HCT116 (cell line): ENCODE results near the gene DCAF8L1. TPM values are rescaled to one million over a fixed set of nuclear protein-coding genes. Genes with fewer than 3 reads are reported as not detected.

ENCODE experiments used
- ATAC-seq: fragments of 200-7000 bp; cut with Tn5 transposase; 2 replicates; pipeline ENCODE4 v1.9.1; 2020; ENCODE audit warnings: mild to moderate bottlenecking, moderate library complexity
- BruUV-seq: library from RNA; stranded (reverse); fragments of 400-500 nt; replicated peaks from 2 replicates; lab custom pipeline; 2021; lab: Mats Ljungman, UMichigan
- CTCF ChIA-PET: fragments of 300-600 bp; sonication (Branson Sonifier 250); formaldehyde crosslinking; loops from one replicate; lab custom pipeline; 2021; ENCODE audit warnings: antibody characterized with exemption; lab: Charles Lee
- POLR2A ChIA-PET: fragments of 300-600, 350-600 bp; sonication (Branson Sonifier 250); formaldehyde crosslinking; loops from one replicate; lab custom pipeline; 2021; ENCODE audit warnings: antibody characterized with exemption; lab: Charles Lee
- RAD21 ChIA-PET, 2 experiments: fragments of 300-600 bp; sonication (Branson Sonifier 250); formaldehyde crosslinking; loops; one replicate each; lab custom pipeline; 2023; ENCODE audit warnings: low total read pairs in 2 of 2; ENCODE audit not compliant: uncharacterized antibody in 2 of 2, unreplicated experiment in 2 of 2, low non-redundant PET in 1 of 2; lab: Charles Lee
- DNase-seq: peaks from one replicate; pipeline ENCODE4 v3.0.0-alpha.2; 2010; ENCODE audit warnings: low read depth, low spot score
- H2AFZ ChIP-seq: fragments of 200-600 bp; shearing (Covaris generic), sonication (generic); 2 replicates; pipeline ENCODE4 v1.6.1; 2017; ENCODE audit warnings: low read depth, mixed run types, mixed read lengths, antibody characterized with exemption, low read length; ENCODE audit not compliant: poor library complexity, severe bottlenecking
- H3K27ac ChIP-seq: 2 replicates; pipeline ENCODE4 v1.5.1; 2012; ENCODE audit warnings: low read depth, low read length
- H3K27me3 ChIP-seq: fragments of 200-600 bp; sonication (generic); 2 replicates; pipeline ENCODE4 v1.6.1; 2016; ENCODE audit warnings: mixed run types, low read length, mixed read lengths; ENCODE audit not compliant: insufficient read depth
- H3K36me3 ChIP-seq, 2 experiments: fragments of 200-500 bp in 1 of 2; fragments of 200-600 bp in 1 of 2; sonication (Bioruptor generic) in 1 of 2; sonication (generic) in 1 of 2; 2 replicates each; pipeline versions ENCODE4 v1.5.1 to v1.6.1; 2014 to 2016; ENCODE audit warnings: low read length in 2 of 2, inconsistent platforms in 1 of 2, mixed read lengths in 1 of 2, mixed run types in 1 of 2; ENCODE audit not compliant: insufficient read depth in 2 of 2, control insufficient read depth in 1 of 2
- H3K4me1 ChIP-seq, 2 experiments: fragments of 200-600 bp in 1 of 2; sonication (generic) in 1 of 2; 2 replicates each; pipeline versions ENCODE4 v1.5.1 to v1.6.1; 2012 to 2017; ENCODE audit warnings: low read length in 2 of 2, inconsistent platforms in 1 of 2, mild to moderate bottlenecking in 1 of 2, mixed read lengths in 1 of 2, mixed run types in 1 of 2, moderate library complexity in 1 of 2; ENCODE audit not compliant: insufficient read depth in 2 of 2, control insufficient read depth in 1 of 2
- H3K4me2 ChIP-seq: fragments of 200-600 bp; sonication (generic); 2 replicates; pipeline ENCODE4 v1.6.1; 2017; ENCODE audit warnings: mixed run types, low read length, mixed read lengths
- H3K4me3 ChIP-seq, 2 experiments: fragments of 200-600 bp in 1 of 2; sonication (generic) in 1 of 2; replicated peaks in 1 of 2; 2 replicates each; pipeline ENCODE4 v1.5.1; 2011 to 2016; ENCODE audit warnings: low read length in 2 of 2, control low read depth in 1 of 2, low read depth in 1 of 2, mild to moderate bottlenecking in 1 of 2, mixed read lengths in 1 of 2, mixed run types in 1 of 2
- H3K79me2 ChIP-seq: fragments of 200-600 bp; sonication (generic); 2 replicates; pipeline ENCODE4 v1.6.1; 2017; ENCODE audit warnings: mild to moderate bottlenecking, mixed run types, low read length, moderate library complexity, mixed read lengths; ENCODE audit not compliant: insufficient read depth
- H3K9ac ChIP-seq: fragments of 200-600 bp; sonication (generic); 2 replicates; pipeline ENCODE4 v1.6.1; 2016; ENCODE audit warnings: low read length, mixed read lengths
- H3K9me2 ChIP-seq: fragments of 200-600 bp; sonication (generic), shearing (Covaris generic); 2 replicates; pipeline ENCODE4 v1.6.1; 2017; ENCODE audit warnings: mixed run types, mild to moderate bottlenecking, moderate library complexity; ENCODE audit not compliant: insufficient read depth
- H3K9me3 ChIP-seq, 2 experiments: fragments of 200-500 bp in 1 of 2; fragments of 200-600 bp in 1 of 2; sonication (Bioruptor generic) in 1 of 2; sonication (generic) in 1 of 2; 2 replicates each; pipeline ENCODE4 v1.6.1; 2014 to 2017; ENCODE audit warnings: low read length in 2 of 2, mixed read lengths in 2 of 2, inconsistent platforms in 1 of 2, low read depth in 1 of 2, mild to moderate bottlenecking in 1 of 2, mixed run types in 1 of 2, moderate library complexity in 1 of 2; ENCODE audit not compliant: control insufficient read depth in 1 of 2, insufficient read depth in 1 of 2
- H4K20me1 ChIP-seq: fragments of 200-600 bp; sonication (generic), shearing (Covaris generic); 2 replicates; pipeline ENCODE4 v1.6.1; 2017; ENCODE audit warnings: mixed run types, mild to moderate bottlenecking, moderate library complexity; ENCODE audit not compliant: insufficient read depth
- EGR1 ChIP-seq: IDR thresholded peaks from 2 replicates; pipeline ENCODE4 v1.6.1; 2012; ENCODE audit warnings: low read depth
- EZH2 ChIP-seq: fragments of 200-600 bp; sonication (generic); IDR thresholded peaks from 2 replicates; pipeline ENCODE4 v1.6.1; 2017; ENCODE audit warnings: antibody characterized with exemption, mixed run types
- EZH2phosphoT487 ChIP-seq: fragments of 200-600 bp; IDR thresholded peaks from 2 replicates; pipeline ENCODE4 v1.6.1; 2018; ENCODE audit warnings: antibody characterized with exemption, borderline replicate concordance
- POLR2A ChIP-seq: IDR thresholded peaks from 2 replicates; pipeline ENCODE4 v1.7.0; 2011; ENCODE audit warnings: borderline replicate concordance; ENCODE audit not compliant: insufficient read depth, insufficient read length; ENCODE audit errors: extremely low read depth
- REST ChIP-seq: IDR thresholded peaks from 2 replicates; pipeline ENCODE4 v1.6.1; 2012; ENCODE audit warnings: low read depth
- SRF ChIP-seq: IDR thresholded peaks from 2 replicates; pipeline ENCODE4 v1.6.1; 2012; ENCODE audit warnings: low read depth
- TCF7L2 ChIP-seq: IDR thresholded peaks from 2 replicates; pipeline ENCODE4 v1.7.0; 2011; ENCODE audit warnings: borderline replicate concordance, inconsistent platforms; ENCODE audit not compliant: insufficient read depth, insufficient read length; ENCODE audit errors: extremely low read depth
- YY1 ChIP-seq: IDR thresholded peaks from 2 replicates; pipeline ENCODE4 v1.6.1; 2011; ENCODE audit warnings: low read length, low read depth, moderate library complexity, mild to moderate bottlenecking; ENCODE audit not compliant: insufficient replicate concordance; ENCODE audit errors: extremely low read depth
- ZFX ChIP-seq: fragments of 450-650 bp; IDR thresholded peaks from 2 replicates; pipeline ENCODE4 v1.6.1; 2017
- intact Hi-C: fragments of 100-400 bp; cut with micrococcal nuclease; formaldehyde crosslinking; loops from 2 replicates; pipeline ENCODE4 v1.10.0; 2022
- total RNA-seq: library from RNA; stranded (reverse); gene quantifications from one replicate; pipeline ENCODE4 v1.2.1, GENCODE V29; 2021; ENCODE audit not compliant: unreplicated experiment
- TF ChIP-seq, protein P1 (sequence below): IDR thresholded peaks from 2 replicates; pipeline ENCODE4 v1.6.1; 2012

DCAF8L1 gene
- total RNA-seq, 1 experiment from 2014 or later, result not detected

GRCh38 chrX:27976284-27976683, 5.0 kb downstream of the DCAF8L1 start:
- H3K27me3 ChIP-seq, result no peaks in the 10 kb centered on the region
- no peaks in the 10 kb centered on the region for H4K20me1 ChIP-seq
- no peaks in the 10 kb centered on the region for H3K36me3 ChIP-seq
- intact Hi-C loops, result no loop called here
- no peak overlapping the region for H3K9ac ChIP-seq
- TF ChIP-seq EZH2phosphoT487 (no peak), REST (no peak), EGR1 (no peak), YY1 (no peak), TCF7L2 (no peak), EZH2 (no peak), SRF (no peak), ZFX (no peak), POLR2A (no peak)
- TF ChIP-seq, protein P1, sequence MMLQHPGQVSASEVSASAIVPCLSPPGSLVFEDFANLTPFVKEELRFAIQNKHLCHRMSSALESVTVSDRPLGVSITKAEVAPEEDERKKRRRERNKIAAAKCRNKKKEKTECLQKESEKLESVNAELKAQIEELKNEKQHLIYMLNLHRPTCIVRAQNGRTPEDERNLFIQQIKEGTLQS, result no peak
- CTCF ChIA-PET, result no interaction called here
- RAD21 ChIA-PET, result no interaction called here
- no peaks in the 10 kb centered on the region for H3K9me3 ChIP-seq
- H3K4me3 ChIP-seq, result no peak overlapping the region
- no peak overlapping the region for H3K4me2 ChIP-seq
- H3K79me2 ChIP-seq, result no peaks in the 10 kb centered on the region
- H3K9me2 ChIP-seq, result no peaks in the 10 kb centered on the region
- DNase-seq (no peak), ATAC-seq (no peak)
- no TSS peak for BruUV-seq
- no peak overlapping the region for H3K27ac ChIP-seq
- H3K4me1 ChIP-seq, result no peaks in the 10 kb centered on the region
- POLR2A ChIA-PET, result no interaction called here
- no peak overlapping the region for H2AFZ ChIP-seq
